ENCODE data around the gene KCTD1. TPM values are rescaled to one million over a fixed set of nuclear protein-coding genes. Genes with fewer than 3 reads are reported as not detected.

The KCTD1 gene
- total RNA-seq, 1 donor from 2014 or later, result 29.5 TPM

DNA sequence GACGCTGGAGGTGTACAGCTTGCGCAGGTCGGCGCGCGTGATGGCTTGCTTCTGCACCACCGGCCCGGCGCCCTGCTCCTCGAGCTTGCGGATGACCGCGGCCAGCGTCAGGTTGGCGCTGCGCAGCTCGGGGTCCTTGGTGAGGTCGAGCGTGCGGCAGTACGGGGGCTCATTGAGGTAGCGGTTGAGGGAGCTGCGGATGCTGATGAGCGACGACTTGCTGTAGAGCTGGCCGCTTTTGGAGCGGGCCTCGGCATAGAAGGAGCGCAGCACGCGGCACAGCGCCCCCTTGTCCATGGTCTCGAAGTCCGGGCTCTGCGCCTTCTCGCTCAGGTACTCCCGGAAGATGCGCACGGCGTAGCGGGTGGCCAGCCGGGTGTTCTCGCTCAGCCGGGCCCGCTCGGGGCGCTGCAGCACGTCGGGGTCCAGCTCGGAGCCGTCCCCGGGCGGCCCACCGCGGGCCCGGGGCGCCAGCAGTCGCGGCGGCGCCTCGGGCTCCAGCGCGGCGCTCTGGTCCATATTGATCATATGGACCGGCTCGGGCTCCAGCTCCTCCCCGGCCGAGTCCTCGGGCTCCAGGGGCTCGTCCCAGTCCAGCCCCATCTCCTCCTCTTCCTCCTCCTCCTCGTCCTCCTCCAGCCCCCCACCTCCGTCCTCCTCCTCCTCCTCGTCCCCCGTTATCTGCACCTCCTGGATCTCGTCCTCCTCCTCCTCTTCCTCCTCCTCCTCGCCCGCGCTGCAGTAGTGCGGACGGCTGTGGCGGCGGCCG lies 523 bp downstream of the KCTD1 start:
- Mint-ChIP-seq H3K9me3 (ENCODE audit: low read depth) (no peaks in the 10 kb centered on the region), H3K36me3 (ENCODE audit: insufficient read depth) (peaks cover 3% of the 10 kb centered on the region), H3K4me1 (ENCODE audit: low read depth) (peaks cover 44% of the 10 kb centered on the region), H3K4me3 (ENCODE audit: low read depth) (peak overlapping the region; percentile 83), H3K27ac (peak overlapping the region; percentile 67), H3K27me3 (peaks cover 37% of the 10 kb centered on the region)
- TF ChIP-seq, protein P1, sequence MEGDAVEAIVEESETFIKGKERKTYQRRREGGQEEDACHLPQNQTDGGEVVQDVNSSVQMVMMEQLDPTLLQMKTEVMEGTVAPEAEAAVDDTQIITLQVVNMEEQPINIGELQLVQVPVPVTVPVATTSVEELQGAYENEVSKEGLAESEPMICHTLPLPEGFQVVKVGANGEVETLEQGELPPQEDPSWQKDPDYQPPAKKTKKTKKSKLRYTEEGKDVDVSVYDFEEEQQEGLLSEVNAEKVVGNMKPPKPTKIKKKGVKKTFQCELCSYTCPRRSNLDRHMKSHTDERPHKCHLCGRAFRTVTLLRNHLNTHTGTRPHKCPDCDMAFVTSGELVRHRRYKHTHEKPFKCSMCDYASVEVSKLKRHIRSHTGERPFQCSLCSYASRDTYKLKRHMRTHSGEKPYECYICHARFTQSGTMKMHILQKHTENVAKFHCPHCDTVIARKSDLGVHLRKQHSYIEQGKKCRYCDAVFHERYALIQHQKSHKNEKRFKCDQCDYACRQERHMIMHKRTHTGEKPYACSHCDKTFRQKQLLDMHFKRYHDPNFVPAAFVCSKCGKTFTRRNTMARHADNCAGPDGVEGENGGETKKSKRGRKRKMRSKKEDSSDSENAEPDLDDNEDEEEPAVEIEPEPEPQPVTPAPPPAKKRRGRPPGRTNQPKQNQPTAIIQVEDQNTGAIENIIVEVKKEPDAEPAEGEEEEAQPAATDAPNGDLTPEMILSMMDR (IDR thresholded peaks at IDR 0.05; ENCODE audit: unreplicated experiment), result peak; percentile 72
- DNase-seq (ENCODE audit: low spot score, unreplicated experiment), result peak; percentile 66

DNA sequence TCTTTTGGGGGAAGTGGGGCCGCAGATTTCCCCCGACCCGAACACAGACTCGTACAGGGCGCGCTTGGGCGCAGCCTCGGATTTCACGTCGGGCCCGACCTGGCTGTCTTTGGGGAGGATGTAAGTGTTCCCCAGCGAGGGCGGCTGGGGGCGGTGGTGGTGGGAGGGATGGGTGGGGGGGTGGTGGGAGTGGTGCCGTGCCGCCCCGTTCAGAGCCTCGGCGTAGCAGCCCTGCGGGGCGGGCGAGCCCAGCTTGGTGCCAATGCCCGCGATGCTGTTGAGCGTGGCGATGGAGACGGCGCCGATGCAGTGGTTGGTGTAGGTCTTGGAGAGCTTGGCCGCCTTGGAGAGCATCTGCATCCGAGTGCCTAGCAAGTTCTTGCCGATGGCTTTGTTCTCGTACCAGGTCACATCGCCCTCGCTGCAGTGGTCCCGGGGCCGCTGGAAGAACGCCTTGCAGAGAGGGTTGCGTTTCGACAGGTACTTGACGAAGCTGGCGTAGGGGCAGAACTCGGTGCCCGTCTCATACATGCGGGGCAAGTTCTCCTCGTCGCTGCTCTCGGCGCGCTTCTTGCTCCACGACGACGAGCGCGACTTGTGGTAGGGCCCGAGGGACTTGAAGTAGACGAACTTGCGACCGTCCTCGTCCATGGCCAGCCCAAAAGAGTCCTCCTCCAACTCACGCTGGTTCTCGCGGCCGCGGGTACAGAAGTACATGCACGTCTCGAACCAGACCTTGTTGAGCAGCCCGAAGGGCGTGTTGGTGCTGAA lies 1.3 kb downstream of the KCTD1 start:
- Mint-ChIP-seq H3K36me3 (ENCODE audit: insufficient read depth) (peaks cover 3% of the 10 kb centered on the region), H3K27me3 (peaks cover 30% of the 10 kb centered on the region), H3K4me3 (ENCODE audit: low read depth) (peak overlapping the region; percentile 83), H3K9me3 (ENCODE audit: low read depth) (no peaks in the 10 kb centered on the region), H3K27ac (peak overlapping the region; percentile 67), H3K4me1 (ENCODE audit: low read depth) (peaks cover 48% of the 10 kb centered on the region)
- DNase-seq (ENCODE audit: low spot score, unreplicated experiment), result no peak
- TF ChIP-seq, protein P1 (IDR thresholded peaks at IDR 0.05; ENCODE audit: unreplicated experiment), result no peak

DNA sequence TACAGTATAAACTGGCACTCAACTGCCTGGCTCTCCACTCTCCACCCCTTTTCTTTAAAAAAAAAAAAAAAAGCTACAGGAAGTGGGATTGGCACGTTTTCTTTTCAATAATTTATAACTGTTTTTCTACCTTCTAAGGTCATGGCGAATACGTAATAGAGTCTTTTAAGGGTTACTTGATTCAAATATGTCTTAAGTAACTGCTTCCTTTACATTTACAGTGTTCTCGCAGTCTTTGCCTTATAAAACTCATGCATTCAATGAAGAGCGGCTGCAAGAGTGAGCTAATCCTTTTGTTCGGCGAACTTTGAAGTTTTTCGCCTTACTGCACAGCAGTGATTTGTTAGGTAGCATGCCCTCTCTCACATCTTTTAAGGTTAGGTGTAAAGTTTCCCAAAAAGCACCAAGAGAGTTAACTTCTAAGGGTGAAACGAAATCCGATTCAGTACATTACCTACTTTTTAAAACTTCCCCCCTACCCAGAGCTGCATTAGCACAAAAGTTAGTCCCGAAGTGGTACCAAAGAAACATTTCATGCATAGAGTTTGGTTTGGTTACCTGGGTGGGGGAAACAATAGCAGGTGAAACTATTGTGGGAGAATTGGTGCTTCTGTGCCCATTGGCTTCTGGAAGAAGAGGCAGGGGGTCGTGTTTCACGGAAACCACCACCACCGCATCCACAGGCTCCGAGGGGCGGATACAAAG lies 2.0 kb downstream of the KCTD1 start:
- H3K9me3 Mint-ChIP-seq (ENCODE audit: low read depth), result no peaks in the 10 kb centered on the region
- H3K4me3 Mint-ChIP-seq (ENCODE audit: low read depth), result peak overlapping the region; percentile 83
- peaks cover 22% of the 10 kb centered on the region for H3K27me3 Mint-ChIP-seq
- H3K36me3 Mint-ChIP-seq (ENCODE audit: insufficient read depth), result peaks cover 3% of the 10 kb centered on the region
- no peak for DNase-seq (ENCODE audit: low spot score, unreplicated experiment)
- H3K27ac Mint-ChIP-seq, result no peak overlapping the region
- TF ChIP-seq, protein P1 (IDR thresholded peaks at IDR 0.05; ENCODE audit: unreplicated experiment), result no peak
- H3K4me1 Mint-ChIP-seq (ENCODE audit: low read depth), result peaks cover 48% of the 10 kb centered on the region

DNA sequence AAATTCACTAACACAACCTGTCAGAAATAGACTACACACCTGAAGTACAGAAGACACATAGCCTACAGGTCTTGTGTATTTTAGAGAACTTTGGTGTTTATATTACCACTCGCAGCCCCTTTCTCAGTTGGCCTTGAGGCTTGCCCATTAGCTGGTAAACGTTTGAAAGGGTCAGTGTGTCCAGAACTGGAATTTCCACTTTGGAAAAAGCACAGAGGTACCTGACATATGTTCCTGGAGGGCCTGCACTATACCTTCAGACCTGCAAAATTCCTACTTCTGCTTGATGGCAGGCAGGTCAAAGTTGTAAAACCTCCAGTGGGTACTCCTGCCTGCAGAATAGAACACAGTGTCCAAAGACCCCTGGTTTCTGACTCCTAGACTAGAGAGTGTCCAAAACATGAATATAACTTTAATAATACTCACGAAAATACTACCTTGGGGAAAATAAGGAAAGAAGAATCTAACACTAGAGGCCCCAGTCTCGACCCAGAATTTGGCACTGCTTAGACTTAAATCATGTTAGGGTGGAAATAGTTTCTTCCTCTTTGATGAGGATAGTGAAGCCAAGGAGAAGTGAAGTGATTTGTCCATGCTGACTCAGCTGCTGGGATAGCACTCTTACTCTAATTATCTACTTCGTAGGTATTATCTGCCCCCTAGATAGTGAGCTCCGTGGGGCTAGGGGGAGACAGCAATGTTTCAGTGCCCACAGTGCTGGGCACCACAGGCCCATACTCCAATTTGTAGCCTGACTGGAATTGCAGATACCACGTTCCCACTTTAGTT lies 2.8 kb downstream of the KCTD1 start:
- Mint-ChIP-seq H3K9me3 (ENCODE audit: low read depth) (no peaks in the 10 kb centered on the region), H3K27ac (peak overlapping the region; percentile 57), H3K4me3 (ENCODE audit: low read depth) (peak overlapping the region; percentile 83), H3K27me3 (peaks cover 16% of the 10 kb centered on the region), H3K4me1 (ENCODE audit: low read depth) (peaks cover 47% of the 10 kb centered on the region), H3K36me3 (ENCODE audit: insufficient read depth) (peaks cover 3% of the 10 kb centered on the region)
- TF ChIP-seq, protein P1 (IDR thresholded peaks at IDR 0.05; ENCODE audit: unreplicated experiment), result no peak
- DNase-seq (ENCODE audit: low spot score, unreplicated experiment), result no peak

Measured in progenitor cell of endocrine pancreas (in vitro differentiated cells).